Ascending aorta (tissue), 2 donors: Measurements from ENCODE around the gene KCNMA1. TPM values are rescaled to one million over a fixed set of nuclear protein-coding genes. Genes with fewer than 3 reads are reported as not detected.

Source experiments
- DNase-seq, 2 donors: peaks; one replicate each; pipeline ENCODE4 v3.0.0-alpha.2; 2019; ENCODE audit warnings: low spot score in 2 of 2
- H3K27ac ChIP-seq, 2 donors: fragments of 200-600 bp; sonication (generic); one replicate each; pipeline ENCODE4 v1.5.1; 2016 to 2017; ENCODE audit warnings: mild to moderate bottlenecking in 1 of 2
- H3K27me3 ChIP-seq: fragments of 200-600 bp; sonication (generic); one replicate; pipeline ENCODE4 v1.5.1; 2017
- H3K36me3 ChIP-seq, 2 donors: fragments of 200-600 bp; sonication (generic); one replicate each; pipeline ENCODE4 v1.5.1; 2016
- H3K4me1 ChIP-seq, 2 donors: fragments of 200-600 bp; sonication (generic); one replicate each; pipeline ENCODE4 v1.5.1; 2016 to 2017; ENCODE audit warnings: mild to moderate bottlenecking in 1 of 2
- H3K4me3 ChIP-seq, 2 donors: fragments of 200-600 bp; sonication (generic); one replicate each; pipeline ENCODE4 v1.5.1; 2016 to 2017; ENCODE audit warnings: mild to moderate bottlenecking in 1 of 2
- H3K9me3 ChIP-seq, 2 donors: fragments of 200-600 bp; sonication (generic); one replicate each; pipeline ENCODE4 v1.5.1; 2016
- intact Hi-C: fragments of 100-400 bp; cut with DNase I; formaldehyde crosslinking; loops from one replicate; pipeline ENCODE4 v1.15.1; 2023
- total RNA-seq: library from RNA; depleted of rRNA; stranded (reverse); fragments of >200 nt; gene quantifications from one replicate; pipeline ENCODE4 v1.1.0, GENCODE V29; 2016
- TF ChIP-seq, protein P1 (sequence below), 3 experiments: fragments of 200-600 bp in 2 of 3; fragments of 450-650 bp in 1 of 3; sonication (generic) in 2 of 3; IDR thresholded peaks; one replicate each; pipeline ENCODE4 v1.5.1; 2016 to 2019; ENCODE audit warnings: antibody characterized with exemption in 3 of 3, mild to moderate bottlenecking in 1 of 3, moderate library complexity in 1 of 3

Gene KCNMA1
- total RNA-seq, 1 donor from 2014 or later: 28.6 TPM

DNA sequence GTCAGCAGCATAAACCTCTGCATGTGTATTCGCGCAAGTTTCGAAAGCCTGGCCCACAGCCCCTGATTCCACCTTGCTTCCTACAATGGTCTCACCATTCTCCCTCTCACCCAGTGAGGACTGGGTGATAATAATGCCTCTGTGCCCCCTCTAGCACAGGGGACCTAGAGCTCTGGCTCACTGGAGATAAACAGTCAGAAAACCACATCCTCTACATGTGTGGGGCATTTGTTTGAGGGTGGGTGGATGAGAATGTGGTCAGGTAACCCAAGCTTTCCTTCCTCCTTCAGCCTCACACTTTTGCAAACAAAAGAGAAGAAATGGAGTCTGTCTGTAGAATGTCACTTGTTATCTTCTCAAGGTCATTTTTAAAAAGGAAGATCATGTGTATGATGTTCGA is 373.5 kb downstream of the KCNMA1 start:
- Histone ChIP-seq H3K4me1 (peaks cover 4 to 30% of the 10 kb centered on the region in 2 donors), H3K36me3 (no peaks in the 10 kb centered on the region), H3K27me3 (no peaks in the 10 kb centered on the region), H3K4me3 (no peak overlapping the region), H3K27ac (no peak overlapping the region), H3K9me3 (no peaks in the 10 kb centered on the region)
- intact Hi-C loops: no loop called here
- DNase-seq: no peak
- TF ChIP-seq, protein P1, sequence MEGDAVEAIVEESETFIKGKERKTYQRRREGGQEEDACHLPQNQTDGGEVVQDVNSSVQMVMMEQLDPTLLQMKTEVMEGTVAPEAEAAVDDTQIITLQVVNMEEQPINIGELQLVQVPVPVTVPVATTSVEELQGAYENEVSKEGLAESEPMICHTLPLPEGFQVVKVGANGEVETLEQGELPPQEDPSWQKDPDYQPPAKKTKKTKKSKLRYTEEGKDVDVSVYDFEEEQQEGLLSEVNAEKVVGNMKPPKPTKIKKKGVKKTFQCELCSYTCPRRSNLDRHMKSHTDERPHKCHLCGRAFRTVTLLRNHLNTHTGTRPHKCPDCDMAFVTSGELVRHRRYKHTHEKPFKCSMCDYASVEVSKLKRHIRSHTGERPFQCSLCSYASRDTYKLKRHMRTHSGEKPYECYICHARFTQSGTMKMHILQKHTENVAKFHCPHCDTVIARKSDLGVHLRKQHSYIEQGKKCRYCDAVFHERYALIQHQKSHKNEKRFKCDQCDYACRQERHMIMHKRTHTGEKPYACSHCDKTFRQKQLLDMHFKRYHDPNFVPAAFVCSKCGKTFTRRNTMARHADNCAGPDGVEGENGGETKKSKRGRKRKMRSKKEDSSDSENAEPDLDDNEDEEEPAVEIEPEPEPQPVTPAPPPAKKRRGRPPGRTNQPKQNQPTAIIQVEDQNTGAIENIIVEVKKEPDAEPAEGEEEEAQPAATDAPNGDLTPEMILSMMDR (IDR thresholded peaks at IDR 0.05): no peak

GRCh38 chr10:77263700-77264099 is 373.9 kb downstream of the KCNMA1 start:
- H3K4me3 ChIP-seq: no peak overlapping the region

DNA sequence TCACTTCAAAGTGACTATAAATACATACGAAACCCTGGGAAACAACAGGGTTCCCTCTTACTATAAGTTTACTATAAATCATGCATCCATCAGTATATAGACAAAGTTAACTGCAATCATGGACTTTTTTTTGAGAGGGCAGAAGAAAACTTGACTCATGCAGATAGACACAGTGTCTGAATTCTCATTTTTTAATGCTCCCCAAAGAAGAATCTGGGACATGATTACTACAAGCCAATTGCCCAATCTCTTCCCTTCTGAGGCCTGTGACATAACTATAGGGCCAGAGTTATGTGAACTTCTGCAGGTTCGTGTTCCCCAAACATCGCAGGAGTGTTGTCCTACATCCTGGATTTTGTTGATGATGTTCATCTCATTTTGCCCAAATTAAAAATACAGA is 376.5 kb downstream of the KCNMA1 start:
- intact Hi-C loops: no loop called here
- TF ChIP-seq, protein P1 (IDR thresholded peaks at IDR 0.05): no peak

More at GRCh38 chr10:77263700-77264099, 373.9 kb downstream of the KCNMA1 start:
- no peaks in the 10 kb centered on the region for H3K9me3 ChIP-seq
- H3K27me3 ChIP-seq: no peaks in the 10 kb centered on the region
- H3K27ac ChIP-seq: no peak overlapping the region
- H3K4me1 ChIP-seq: peaks cover 4 to 27% of the 10 kb centered on the region in 2 donors
- no peak for DNase-seq
- no peaks in the 10 kb centered on the region for H3K36me3 ChIP-seq
- TF ChIP-seq, protein P1 (IDR thresholded peaks at IDR 0.05): no peak
- intact Hi-C loops: no loop called here

GRCh38 chr10:77259171-77259874 is 378.3 kb downstream of the KCNMA1 start:
- no peaks in the 10 kb centered on the region for H3K9me3 ChIP-seq
- DNase-seq: no peak
- no peak overlapping the region for H3K4me3 ChIP-seq
- no peaks in the 10 kb centered on the region for H3K4me1 ChIP-seq
- TF ChIP-seq, protein P1 (IDR thresholded peaks at IDR 0.05): no peak
- H3K27me3 ChIP-seq: no peaks in the 10 kb centered on the region
- H3K36me3 ChIP-seq: no peaks in the 10 kb centered on the region
- no peak overlapping the region for H3K27ac ChIP-seq
- intact Hi-C loops: no loop called here

More for the DNA sequence above, 376.5 kb downstream of the KCNMA1 start:
- peaks cover 4 to 5% of the 10 kb centered on the region in 2 donors for H3K4me1 ChIP-seq
- H3K9me3 ChIP-seq: no peaks in the 10 kb centered on the region
- H3K4me3 ChIP-seq: no peak overlapping the region
- no peaks in the 10 kb centered on the region for H3K27me3 ChIP-seq
- no peak for DNase-seq
- no peak overlapping the region for H3K27ac ChIP-seq
- no peaks in the 10 kb centered on the region for H3K36me3 ChIP-seq

- no peak for DNase-seq
- TF ChIP-seq, protein P1 (IDR thresholded peaks at IDR 0.05): no peak
- Histone ChIP-seq H3K9me3 (no peaks in the 10 kb centered on the region), H3K4me3 (no peak overlapping the region), H3K27ac (no peak overlapping the region), H3K36me3 (no peaks in the 10 kb centered on the region), H3K4me1 (no peaks in the 10 kb centered on the region), H3K27me3 (no peaks in the 10 kb centered on the region)
- intact Hi-C loops: no loop called here
Measured at GRCh38 chr10:77256346-77256745, 381.3 kb downstream of the KCNMA1 start.
